PC-3 (cell line): ENCODE results near the gene LRRC74A. TPM values are rescaled to one million over a fixed set of nuclear protein-coding genes. Genes with fewer than 3 reads are reported as not detected.

Experiments
- ATAC-seq: fragments of 200-7000 bp; cut with Tn5 transposase; 2 replicates; pipeline ENCODE4 v1.9.1; 2020; ENCODE audit warnings: mild to moderate bottlenecking, moderate library complexity
- BruUV-seq: library from RNA; stranded (reverse); fragments of 400-500 nt; replicated peaks from 2 replicates; lab custom pipeline; 2021; lab: Mats Ljungman, UMichigan
- CTCF ChIA-PET: fragments of 300-600 bp; sonication (Branson Sonifier 250); formaldehyde crosslinking; loops from one replicate; lab custom pipeline; 2022; ENCODE audit warnings: antibody characterized with exemption; lab: Charles Lee
- POLR2A ChIA-PET: fragments of 300-600 bp; sonication (Branson Sonifier 250); formaldehyde crosslinking; loops from one replicate; lab custom pipeline; 2022; ENCODE audit warnings: antibody characterized with exemption; ENCODE audit not compliant: unreplicated experiment; lab: Charles Lee
- DNase-seq: peaks from one replicate; pipeline ENCODE4 v3.0.0-alpha.2; 2015
- H2AFZ ChIP-seq: fragments of 300-600 bp; sonication (generic); 2 replicates; pipeline ENCODE4 v1.6.0; 2016; ENCODE audit warnings: antibody characterized with exemption, low read length
- H3F3A ChIP-seq: fragments of 300-600 bp; sonication (generic); one replicate; pipeline ENCODE4 v1.6.0; 2017; ENCODE audit warnings: antibody characterized with exemption, low read length, control low read depth, mild to moderate bottlenecking; ENCODE audit not compliant: unreplicated experiment
- H3K27ac ChIP-seq: fragments of 300-600 bp; sonication (generic); 2 replicates; pipeline ENCODE4 v1.5.1; 2016; ENCODE audit warnings: mild to moderate bottlenecking, low read length
- H3K27me3 ChIP-seq: fragments of 300-600 bp; sonication (generic); 2 replicates; pipeline ENCODE4 v1.6.1; 2016; ENCODE audit warnings: low read length, mixed read lengths
- H3K36me3 ChIP-seq: fragments of 300-600 bp; sonication (generic); 2 replicates; pipeline ENCODE4 v1.6.1; 2016; ENCODE audit warnings: low read depth, mixed run types, low read length, mixed read lengths
- H3K4me1 ChIP-seq: fragments of 300-600 bp; sonication (generic); 2 replicates; pipeline ENCODE4 v1.5.1; 2016; ENCODE audit warnings: low read length; ENCODE audit not compliant: insufficient read depth
- H3K4me2 ChIP-seq: fragments of 300-600 bp; sonication (generic); 2 replicates; pipeline ENCODE4 v1.6.0; 2016; ENCODE audit warnings: low read length
- H3K4me3 ChIP-seq: fragments of 300-600 bp; sonication (generic); 2 replicates; pipeline ENCODE4 v1.5.1; 2016; ENCODE audit warnings: mild to moderate bottlenecking, low read length, mixed read lengths
- H3K79me2 ChIP-seq: fragments of 300-600 bp; sonication (generic); 2 replicates; pipeline ENCODE4 v1.6.1; 2017; ENCODE audit warnings: low read length, mixed read lengths
- H3K9ac ChIP-seq: fragments of 300-600 bp; sonication (generic); 2 replicates; pipeline ENCODE4 v1.6.0; 2016; ENCODE audit warnings: mild to moderate bottlenecking, low read length
- H3K9me2 ChIP-seq: fragments of 300-600 bp; sonication (generic); replicated peaks from 2 replicates; pipeline ENCODE4 v1.6.1; 2016; ENCODE audit warnings: mixed run types, low read length, mixed read lengths
- H3K9me3 ChIP-seq: fragments of 300-600 bp; sonication (generic); 2 replicates; pipeline ENCODE4 v1.6.1; 2016; ENCODE audit warnings: low read length, mixed read lengths
- H4K20me1 ChIP-seq: fragments of 300-600 bp; sonication (generic); 2 replicates; pipeline ENCODE4 v1.6.1; 2016; ENCODE audit warnings: low read length, mixed read lengths
- CTCF ChIP-seq: fragments of 300-600 bp; sonication (generic); conservative IDR thresholded peaks from 2 replicates; pipeline ENCODE4 v1.5.1; 2017; ENCODE audit warnings: antibody characterized with exemption, low read depth, mild to moderate bottlenecking, low read length
- EZH2 ChIP-seq: fragments of 300-600 bp; sonication (generic); IDR thresholded peaks from one replicate; pipeline ENCODE4 v1.6.1; 2017; ENCODE audit warnings: antibody characterized with exemption, mild to moderate bottlenecking, low read length; ENCODE audit not compliant: unreplicated experiment
- EZH2phosphoT487 ChIP-seq: fragments of 300-600 bp; sonication (generic); IDR thresholded peaks from 2 replicates; pipeline ENCODE4 v1.6.1; 2018; ENCODE audit warnings: mild to moderate bottlenecking, antibody characterized with exemption, low read length, borderline replicate concordance
- intact Hi-C: fragments of 100-400 bp; cut with micrococcal nuclease; formaldehyde crosslinking; loops from 2 replicates; pipeline ENCODE4 v1.9.0; 2023
- total RNA-seq: library from RNA; depleted of rRNA; stranded (reverse); fragments of >200 nt; gene quantifications from 2 replicates; pipeline ENCODE4 v1.2.3, GENCODE V29; 2014

The LRRC74A gene
- total RNA-seq, 1 experiment from 2014 or later: not detected

GRCh38 chr14:76832503-76832988 is 6.3 kb downstream of the LRRC74A start:
- Histone ChIP-seq H3K4me2 (no peak overlapping the region), H4K20me1 (no peaks in the 10 kb centered on the region), H3K79me2 (no peaks in the 10 kb centered on the region), H3F3A (no peaks in the 10 kb centered on the region), H3K9me3 (no peaks in the 10 kb centered on the region), H3K9me2 (no peaks in the 10 kb centered on the region), H3K4me3 (no peak overlapping the region), H3K4me1 (no peaks in the 10 kb centered on the region), H3K36me3 (no peaks in the 10 kb centered on the region), H3K27ac (no peak overlapping the region), H3K9ac (no peak overlapping the region), H2AFZ (no peak overlapping the region), H3K27me3 (peaks cover 48% of the 10 kb centered on the region)
- DNase-seq: no peak
- POLR2A ChIA-PET: interaction anchor here (0.7 kb wide), 1 partner anchor 25 kb away, joined by 5 read pairs; no protein-coding TSS in a partner anchor
- CTCF ChIA-PET: no interaction called here
- BruUV-seq: no TSS peak
- intact Hi-C loops: no loop called here
- TF ChIP-seq EZH2: no peak
- TF ChIP-seq CTCF: no peak
- TF ChIP-seq EZH2phosphoT487: no peak
- ATAC-seq: no peak

- BruUV-seq: no TSS peak
- no peaks in the 10 kb centered on the region for H3K36me3 ChIP-seq
- ChIA-PET POLR2A (no interaction called here), CTCF (no interaction called here)
- DNase-seq: no peak
- H3K4me2 ChIP-seq: no peak overlapping the region
- no peak for TF ChIP-seq EZH2phosphoT487
- TF ChIP-seq CTCF: no peak
- no peak for TF ChIP-seq EZH2
- no peak overlapping the region for H2AFZ ChIP-seq
- peaks cover 53% of the 10 kb centered on the region for H3K27me3 ChIP-seq
- H3K4me3 ChIP-seq: no peak overlapping the region
- no peak overlapping the region for H3K27ac ChIP-seq
- no peaks in the 10 kb centered on the region for H3K9me3 ChIP-seq
- no peaks in the 10 kb centered on the region for H4K20me1 ChIP-seq
- H3K4me1 ChIP-seq: no peaks in the 10 kb centered on the region
- no peaks in the 10 kb centered on the region for H3F3A ChIP-seq
- no peak overlapping the region for H3K9ac ChIP-seq
- no peak for ATAC-seq
- intact Hi-C loops: no loop called here
- no peaks in the 10 kb centered on the region for H3K9me2 ChIP-seq
- H3K79me2 ChIP-seq: no peaks in the 10 kb centered on the region
These were observed 6.8 kb downstream of the LRRC74A start for GRCh38 chr14:76833011-76833410.

- Histone ChIP-seq H2AFZ (no peak overlapping the region), H4K20me1 (no peaks in the 10 kb centered on the region), H3K4me3 (no peak overlapping the region), H3F3A (no peaks in the 10 kb centered on the region), H3K9me3 (no peaks in the 10 kb centered on the region), H3K27ac (no peak overlapping the region), H3K4me2 (no peak overlapping the region), H3K9me2 (no peaks in the 10 kb centered on the region), H3K36me3 (no peaks in the 10 kb centered on the region), H3K4me1 (no peaks in the 10 kb centered on the region), H3K9ac (no peak overlapping the region), H3K79me2 (no peaks in the 10 kb centered on the region), H3K27me3 (peaks cover 55% of the 10 kb centered on the region)
- no TSS peak for BruUV-seq
- CTCF ChIA-PET: no interaction called here
- ATAC-seq (no peak), DNase-seq (no peak)
- POLR2A ChIA-PET: no interaction called here
- no peak for TF ChIP-seq CTCF
- TF ChIP-seq EZH2phosphoT487: no peak
- TF ChIP-seq EZH2: no peak
- intact Hi-C loops: no loop called here
These were observed 8.0 kb downstream of the LRRC74A start for GRCh38 chr14:76834241-76834661.
